ENCODE data around the gene TSPAN18. TPM values are rescaled to one million over a fixed set of nuclear protein-coding genes. Genes with fewer than 3 reads are reported as not detected.

TSPAN18 gene
- total RNA-seq, 2 experiments from 2014 or later = 22.9 to 23.5 TPM

DNA sequence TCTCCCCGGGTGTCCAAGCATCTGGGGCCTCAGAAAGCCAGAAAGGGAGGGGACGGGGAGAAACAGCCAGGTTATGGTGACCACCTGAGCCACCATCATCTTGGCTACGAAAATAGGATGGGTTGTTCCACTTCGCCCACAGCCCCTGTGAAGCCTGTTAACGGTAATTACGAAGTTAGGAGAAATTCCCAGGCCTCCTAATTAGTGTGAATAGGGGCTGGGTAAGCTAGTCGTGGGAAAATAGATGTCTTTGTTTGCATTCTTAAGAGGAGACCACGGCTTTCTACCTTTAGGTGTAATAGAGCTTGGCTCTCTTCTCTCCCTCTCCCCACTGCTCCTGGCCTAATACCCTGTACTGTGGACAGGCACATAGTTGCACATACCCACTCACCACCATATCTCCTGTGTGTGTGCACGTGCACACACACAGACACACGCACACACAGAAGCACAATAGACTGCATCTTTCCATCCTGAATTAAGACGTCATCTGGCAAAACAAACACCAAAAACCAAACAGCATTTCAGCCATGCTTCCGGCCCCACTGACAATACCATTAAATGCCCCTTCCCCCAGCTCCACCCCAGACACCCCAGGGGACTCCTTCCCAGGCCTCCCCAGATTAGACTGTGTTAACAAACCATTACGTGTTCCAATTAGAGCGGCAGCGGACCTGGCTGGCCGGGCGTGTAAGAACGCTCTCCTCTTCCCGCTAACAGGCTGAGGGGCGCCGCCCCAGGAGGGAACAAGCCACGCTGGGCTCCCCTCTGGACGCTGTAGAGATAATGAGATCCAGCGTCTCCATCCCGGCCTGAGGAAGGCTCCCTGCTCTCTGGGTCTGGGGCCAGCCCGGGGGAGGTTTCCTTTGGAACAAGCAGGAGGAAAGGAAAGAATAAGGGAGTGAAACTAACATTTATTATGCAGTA lies 151.1 kb downstream of the TSPAN18 start:
- H3K27ac Mint-ChIP-seq = no peak overlapping the region
- no peaks in the 10 kb centered on the region for H3K4me1 Mint-ChIP-seq
- CTCF ChIA-PET = no interaction called here

DNA sequence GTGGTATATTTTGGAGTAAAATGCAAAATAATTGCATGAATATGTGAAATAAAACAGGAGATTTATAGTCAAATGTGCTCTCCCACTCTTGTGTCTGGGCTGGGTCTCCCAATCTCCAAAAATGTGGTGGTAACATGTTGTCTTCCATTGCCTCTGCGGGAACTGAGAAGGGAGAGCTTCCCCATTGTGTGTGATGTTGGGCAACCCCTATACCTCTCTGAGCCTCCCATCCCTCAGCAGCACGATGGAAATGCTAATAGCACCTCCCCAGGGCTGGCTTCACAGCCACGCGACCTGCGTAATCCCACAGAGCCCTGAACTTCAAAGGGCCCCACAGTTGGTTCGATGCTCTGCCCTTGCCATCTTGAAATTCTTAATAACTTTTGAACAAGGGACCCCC lies 151.9 kb downstream of the TSPAN18 start:
- no peak for DNase-seq
- Mint-ChIP-seq H3K27me3 (no peaks in the 10 kb centered on the region), H3K27ac (no peak overlapping the region), H3K4me3 (no peak overlapping the region), H3K4me1 (no peaks in the 10 kb centered on the region), H3K9me3 (no peaks in the 10 kb centered on the region), H3K36me3 (ENCODE audit: low read depth) (no peaks in the 10 kb centered on the region)
- CTCF ChIA-PET = no interaction called here
- POLR2A ChIA-PET = no interaction called here

More for the DNA sequence above, 151.1 kb downstream of the TSPAN18 start:
- Mint-ChIP-seq H3K36me3 (ENCODE audit: low read depth) (no peaks in the 10 kb centered on the region), H3K27me3 (no peaks in the 10 kb centered on the region), H3K9me3 (no peaks in the 10 kb centered on the region), H3K4me3 (no peak overlapping the region)
- no peak for DNase-seq
- POLR2A ChIA-PET = no interaction called here

DNA sequence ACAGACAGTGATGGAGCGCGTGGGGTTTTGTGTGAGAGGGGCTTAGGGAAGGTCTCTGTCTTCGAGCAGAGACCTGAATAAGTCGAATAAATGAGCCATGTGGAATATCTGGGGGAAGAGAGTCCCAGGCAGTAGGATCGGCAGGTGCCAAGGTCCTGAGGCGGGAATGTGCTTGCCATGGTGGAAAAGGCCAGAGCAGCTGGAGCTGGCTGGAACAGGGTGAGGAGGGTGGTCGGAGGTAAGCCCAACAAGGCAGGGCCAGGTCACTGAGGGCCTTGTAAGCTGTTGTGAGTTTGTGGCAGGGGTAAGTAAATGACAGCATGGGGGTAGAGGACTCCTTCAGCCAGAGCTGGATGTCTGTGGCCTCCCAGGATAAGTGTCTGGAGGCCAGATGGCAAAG lies 152.7 kb downstream of the TSPAN18 start:
- no peaks in the 10 kb centered on the region for H3K4me1 Mint-ChIP-seq
- no peaks in the 10 kb centered on the region for H3K9me3 Mint-ChIP-seq
- POLR2A ChIA-PET = no interaction called here
- no peaks in the 10 kb centered on the region for H3K36me3 Mint-ChIP-seq (ENCODE audit: low read depth)
- CTCF ChIA-PET = no interaction called here
- no peak overlapping the region for H3K4me3 Mint-ChIP-seq
- no peak overlapping the region for H3K27ac Mint-ChIP-seq
- no peaks in the 10 kb centered on the region for H3K27me3 Mint-ChIP-seq
- DNase-seq = no peak

DNA sequence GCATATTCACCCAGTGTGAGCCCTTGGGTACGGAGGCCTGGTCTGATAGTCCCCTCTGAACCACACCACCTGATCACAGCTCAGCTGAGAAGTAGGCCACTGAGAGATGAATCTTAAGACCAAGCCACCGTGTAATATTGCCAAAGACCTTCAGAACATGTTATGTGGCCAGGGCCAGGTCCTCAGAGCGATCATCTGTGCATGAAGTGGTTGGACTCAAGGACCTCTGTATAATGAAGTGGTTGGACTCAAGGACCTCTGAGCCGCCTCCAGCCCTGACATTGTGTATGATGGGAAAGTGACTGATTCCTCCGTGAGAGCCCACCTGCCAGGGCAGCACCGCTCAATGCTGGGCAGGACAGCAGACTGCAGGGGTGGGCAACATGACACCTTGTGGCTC lies 153.7 kb downstream of the TSPAN18 start:
- no peak for DNase-seq
- no peaks in the 10 kb centered on the region for H3K27me3 Mint-ChIP-seq
- no peaks in the 10 kb centered on the region for H3K4me1 Mint-ChIP-seq
- POLR2A ChIA-PET = no interaction called here
- no peak overlapping the region for H3K27ac Mint-ChIP-seq
- H3K9me3 Mint-ChIP-seq = no peaks in the 10 kb centered on the region
- H3K36me3 Mint-ChIP-seq (ENCODE audit: low read depth) = no peaks in the 10 kb centered on the region
- H3K4me3 Mint-ChIP-seq = no peak overlapping the region
- CTCF ChIA-PET = interaction anchor here (1.4 kb wide), 1 partner anchor 9 kb away, joined by 3 read pairs; no protein-coding TSS in a partner anchor

GRCh38 chr11:44880953-44881352 lies 154.2 kb downstream of the TSPAN18 start:
- POLR2A ChIA-PET = no interaction called here
- CTCF ChIA-PET = interaction anchor here (1.4 kb wide), 1 partner anchor 10 kb away, joined by 3 read pairs; no protein-coding TSS in a partner anchor

DNA sequence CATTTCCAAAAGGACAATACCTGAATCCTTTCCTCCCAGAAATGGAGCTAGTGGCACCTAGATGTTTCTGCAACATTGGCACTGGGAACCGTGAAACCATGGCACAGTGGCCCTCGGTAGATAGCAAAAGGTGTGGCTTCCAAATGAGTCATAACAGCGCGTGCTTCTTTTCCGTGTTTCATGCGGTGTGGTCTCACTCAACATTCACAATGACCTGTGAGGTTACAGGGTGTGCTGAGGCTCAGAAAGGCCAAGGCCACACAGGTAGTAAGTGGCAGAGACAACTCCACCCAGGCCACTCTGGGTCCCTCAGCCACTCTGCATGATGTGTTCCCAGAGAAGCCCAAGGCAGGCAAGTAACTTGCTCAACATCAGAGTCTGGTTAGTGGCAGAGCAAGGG lies 156.5 kb downstream of the TSPAN18 start:
- Mint-ChIP-seq H3K27ac (no peak overlapping the region), H3K4me1 (no peaks in the 10 kb centered on the region), H3K9me3 (no peaks in the 10 kb centered on the region), H3K4me3 (no peak overlapping the region), H3K27me3 (peaks cover 2% of the 10 kb centered on the region), H3K36me3 (ENCODE audit: low read depth) (no peaks in the 10 kb centered on the region)
- ChIA-PET CTCF (interaction anchor here (1.5 kb wide), 1 partner anchor 28 kb away, joined by 3 read pairs; no protein-coding TSS in a partner anchor), POLR2A (no interaction called here)
- no peak for DNase-seq

More at GRCh38 chr11:44880953-44881352, 154.2 kb downstream of the TSPAN18 start:
- DNase-seq = no peak
- Mint-ChIP-seq H3K4me1 (no peaks in the 10 kb centered on the region), H3K27ac (no peak overlapping the region), H3K36me3 (ENCODE audit: low read depth) (no peaks in the 10 kb centered on the region), H3K4me3 (no peak overlapping the region), H3K27me3 (no peaks in the 10 kb centered on the region), H3K9me3 (no peaks in the 10 kb centered on the region)

GRCh38 chr11:44884056-44884455 lies 157.3 kb downstream of the TSPAN18 start:
- CTCF ChIA-PET = interaction anchor here (1.5 kb wide), 1 partner anchor 27 kb away, joined by 3 read pairs; no protein-coding TSS in a partner anchor
- Mint-ChIP-seq H3K36me3 (ENCODE audit: low read depth) (no peaks in the 10 kb centered on the region), H3K27me3 (peaks cover 3% of the 10 kb centered on the region), H3K4me3 (no peak overlapping the region), H3K27ac (no peak overlapping the region), H3K9me3 (no peaks in the 10 kb centered on the region), H3K4me1 (no peaks in the 10 kb centered on the region)
- POLR2A ChIA-PET = no interaction called here
- DNase-seq = no peak

- no peaks in the 10 kb centered on the region for H3K4me1 Mint-ChIP-seq
- CTCF ChIA-PET = interaction anchor here (0.8 to 1.3 kb wide), 4 partner anchors 9 to 193 kb away, joined by 3 read pairs; no protein-coding TSS in a partner anchor
- H3K9me3 Mint-ChIP-seq = no peaks in the 10 kb centered on the region
- H3K36me3 Mint-ChIP-seq (ENCODE audit: low read depth) = no peaks in the 10 kb centered on the region
- H3K4me3 Mint-ChIP-seq = no peak overlapping the region
- H3K27me3 Mint-ChIP-seq = peaks cover 3% of the 10 kb centered on the region
- DNase-seq = no peak
- no peak overlapping the region for H3K27ac Mint-ChIP-seq
- POLR2A ChIA-PET = interaction anchor here (0.6 kb wide), 1 partner anchor 909 kb away, joined by 3 read pairs; no protein-coding TSS in a partner anchor
Observed at GRCh38 chr11:44885065-44885810, 158.5 kb downstream of the TSPAN18 start.

GRCh38 chr11:44885919-44886789 lies 159.4 kb downstream of the TSPAN18 start:
- H3K27me3 Mint-ChIP-seq = peaks cover 3% of the 10 kb centered on the region
- no peaks in the 10 kb centered on the region for H3K9me3 Mint-ChIP-seq
- H3K36me3 Mint-ChIP-seq (ENCODE audit: low read depth) = no peaks in the 10 kb centered on the region
- CTCF ChIA-PET = interaction anchor here (1.1 to 1.8 kb wide), 3 partner anchors 25 to 50 kb away, joined by 3 to 5 read pairs (median 3); no protein-coding TSS in a partner anchor
- DNase-seq = no peak
- H3K27ac Mint-ChIP-seq = no peak overlapping the region
- H3K4me1 Mint-ChIP-seq = no peaks in the 10 kb centered on the region
- POLR2A ChIA-PET = no interaction called here
- no peak overlapping the region for H3K4me3 Mint-ChIP-seq

GRCh38 chr11:44886790-44887140 lies 160.0 kb downstream of the TSPAN18 start:
- CTCF ChIA-PET = interaction anchor here (0.9 to 2.0 kb wide), 3 partner anchors 17 to 264 kb away, joined by 3 to 6 read pairs (median 5); no protein-coding TSS in a partner anchor
- no peaks in the 10 kb centered on the region for H3K4me1 Mint-ChIP-seq
- H3K36me3 Mint-ChIP-seq (ENCODE audit: low read depth) = no peaks in the 10 kb centered on the region
- peaks cover 3% of the 10 kb centered on the region for H3K27me3 Mint-ChIP-seq
- H3K4me3 Mint-ChIP-seq = no peak overlapping the region
- no peaks in the 10 kb centered on the region for H3K9me3 Mint-ChIP-seq
- DNase-seq = no peak
- POLR2A ChIA-PET = no interaction called here
- no peak overlapping the region for H3K27ac Mint-ChIP-seq

DNA sequence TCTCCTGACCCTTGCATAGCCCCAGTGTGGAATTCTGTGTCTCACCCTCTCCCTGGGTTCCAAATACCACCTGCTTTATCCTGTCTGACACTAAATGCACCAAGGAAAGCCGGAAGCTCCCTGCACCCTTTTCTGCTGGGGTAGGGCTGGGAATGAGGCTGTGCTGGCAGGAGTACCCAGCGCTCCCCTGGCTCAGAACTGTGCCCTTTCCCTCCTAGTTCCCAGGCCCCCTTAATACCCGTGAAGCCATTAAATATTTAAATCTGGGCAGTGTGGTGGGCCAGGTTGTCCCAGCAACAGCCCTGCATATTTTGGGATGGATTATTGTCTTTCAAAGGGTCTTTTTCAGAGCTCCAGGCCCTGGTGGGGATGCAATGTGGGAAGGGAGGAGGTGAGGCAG lies 160.9 kb downstream of the TSPAN18 start:
- no peak for DNase-seq
- no peak overlapping the region for H3K4me3 Mint-ChIP-seq
- no peaks in the 10 kb centered on the region for H3K36me3 Mint-ChIP-seq (ENCODE audit: low read depth)
- H3K27me3 Mint-ChIP-seq = peaks cover 3% of the 10 kb centered on the region
- POLR2A ChIA-PET = no interaction called here
- H3K4me1 Mint-ChIP-seq = no peaks in the 10 kb centered on the region
- no peak overlapping the region for H3K27ac Mint-ChIP-seq
- CTCF ChIA-PET = interaction anchor here (0.9 to 2.0 kb wide), 3 partner anchors 18 to 265 kb away, joined by 3 to 6 read pairs (median 5); no protein-coding TSS in a partner anchor
- no peaks in the 10 kb centered on the region for H3K9me3 Mint-ChIP-seq

DNA sequence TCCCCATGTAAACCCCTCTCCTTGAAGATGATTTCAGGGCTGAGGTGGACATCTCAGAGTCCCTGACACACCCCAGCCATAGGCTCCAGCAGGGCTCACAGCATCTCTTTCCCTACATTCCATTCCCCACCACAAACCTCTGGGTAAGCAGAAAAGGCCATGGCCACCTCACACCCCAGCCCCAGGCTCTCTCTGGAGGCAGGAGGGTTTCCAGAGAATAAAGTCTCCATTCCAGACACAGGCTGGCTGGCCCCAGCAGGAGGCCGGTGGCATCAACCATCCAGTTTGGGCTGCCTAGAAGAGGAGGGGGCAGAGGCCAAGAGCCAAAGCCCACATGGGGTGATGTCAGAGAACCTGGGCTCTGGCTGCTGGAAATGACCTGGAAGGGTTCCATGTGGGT lies 162.5 kb downstream of the TSPAN18 start:
- Mint-ChIP-seq H3K4me3 (no peak overlapping the region), H3K36me3 (ENCODE audit: low read depth) (no peaks in the 10 kb centered on the region), H3K27ac (no peak overlapping the region), H3K9me3 (no peaks in the 10 kb centered on the region), H3K27me3 (peaks cover 3% of the 10 kb centered on the region), H3K4me1 (no peaks in the 10 kb centered on the region)
- POLR2A ChIA-PET = no interaction called here
- DNase-seq = no peak
- CTCF ChIA-PET = no interaction called here
